Sigmoid colon (tissue), 7 donors: ENCODE measurements around the gene CA11. TPM values are rescaled to one million over a fixed set of nuclear protein-coding genes. Genes with fewer than 3 reads are reported as not detected.

Experiments
- DNase-seq: peaks from one replicate; pipeline ENCODE4 v3.0.0-alpha.2; 2019
- H3K27ac ChIP-seq, 4 donors: fragments of 200-600 bp; sonication (generic); one replicate each; pipeline ENCODE4 v1.5.1; 2016 to 2019; ENCODE audit warnings: mild to moderate bottlenecking in 1 of 4
- H3K27me3 ChIP-seq, 3 donors: fragments of 200-600 bp; sonication (generic); one replicate each; pipeline ENCODE4 v1.5.1; 2019; ENCODE audit warnings: mild to moderate bottlenecking in 1 of 3
- H3K36me3 ChIP-seq, 4 donors: fragments of 200-600 bp; sonication (generic); one replicate each; pipeline ENCODE4 v1.5.1; 2016 to 2019
- H3K4me1 ChIP-seq, 4 donors: fragments of 200-600 bp; sonication (generic); one replicate each; pipeline ENCODE4 v1.5.1; 2017 to 2019
- H3K4me3 ChIP-seq, 4 donors: fragments of 200-600 bp; sonication (generic); one replicate each; pipeline ENCODE4 v1.5.1; 2017 to 2019; ENCODE audit warnings: mild to moderate bottlenecking in 2 of 4, moderate library complexity in 1 of 4
- H3K9me3 ChIP-seq, 4 donors: fragments of 200-600 bp in 3 of 4; sonication (generic) in 3 of 4; one replicate each; pipeline versions ENCODE4 v1.5.1 to v1.6.1; 2013 to 2019
- CTCF ChIP-seq, 4 experiments: fragments of 450-650 bp in 3 of 4; fragments of 200-600 bp in 1 of 4; IDR thresholded peaks; one replicate each; pipeline ENCODE4 v1.5.1; 2016 to 2019; ENCODE audit warnings: antibody characterized with exemption in 4 of 4, mild to moderate bottlenecking in 3 of 4, moderate library complexity in 2 of 4
- EP300 ChIP-seq, 4 donors: sonication (generic); formaldehyde crosslinking; IDR thresholded peaks; one replicate each; pipeline ENCODE4 v1.6.1; 2017; ENCODE audit warnings: antibody characterized with exemption in 4 of 4
- POLR2A ChIP-seq, 2 donors: fragments of 450-650 bp; IDR thresholded peaks; one replicate each; pipeline ENCODE4 v1.6.1; 2016; ENCODE audit warnings: antibody characterized with exemption in 2 of 2, mild to moderate bottlenecking in 2 of 2, moderate library complexity in 2 of 2
- POLR2AphosphoS5 ChIP-seq, 4 donors: sonication (generic); formaldehyde crosslinking; IDR thresholded peaks; one replicate each; pipeline ENCODE4 v1.6.1; 2017; ENCODE audit warnings: antibody characterized with exemption in 4 of 4
- WGBS, 2 donors: extraction: QIAGEN DNeasy Blood & Tissue Kit; methylation state at CpG; one replicate each; pipeline ENCODE4 v1.1.7; 2013; 5-methylcytosine and 5-hydroxymethylcytosine counted together
- intact Hi-C: fragments of 100-400 bp; cut with DNase I; formaldehyde crosslinking; loops from one replicate; pipeline ENCODE4 v1.15.1; 2023
- polyA plus RNA-seq, 3 donors: library from polyadenylated mRNA; stranded (reverse); fragments of 200-250 nt; gene quantifications; one replicate each; pipeline ENCODE4 v1.2.3, GENCODE V29; 2013
- total RNA-seq, 4 donors: library from RNA; depleted of rRNA; stranded (reverse); fragments of >200 nt; gene quantifications; one replicate each; pipeline ENCODE4 v1.1.0, GENCODE V29; 2016
- donor health status: healthy with polysubstance abuse.
- donor health status: Bipolar disorder and iron deficiency.
- donor health status: healthy.

The CA11 gene
- total and polyA plus RNA-seq, 7 donors = 2.1 to 29.6 (median 13.2) TPM

DNA sequence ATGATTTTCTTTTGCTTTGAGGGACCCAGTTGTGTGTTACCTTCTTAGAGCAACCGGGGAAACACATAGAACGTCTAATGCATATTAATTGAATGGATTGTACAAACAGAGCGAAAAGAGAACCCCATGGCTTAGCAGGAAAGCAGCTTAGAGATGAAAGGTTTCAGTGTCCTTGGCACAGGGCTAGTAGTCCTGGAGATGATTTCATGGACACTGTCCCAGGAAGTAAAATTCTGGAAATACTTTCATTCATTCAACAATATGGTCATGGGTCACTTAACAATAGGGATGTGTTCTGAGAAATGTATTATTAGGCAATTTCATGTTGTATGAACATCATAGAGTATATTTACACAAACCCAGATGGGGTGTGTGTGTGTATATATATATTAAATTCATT, 40.1 kb upstream of the CA11 start:
- Histone ChIP-seq H3K4me3 (no peak overlapping the region), H3K9me3 (no peaks in the 10 kb centered on the region), H3K27ac (no peak overlapping the region), H3K27me3 (no peaks in the 10 kb centered on the region), H3K4me1 (peaks cover 0 to 11% (median 0%) of the 10 kb centered on the region in 4 donors), H3K36me3 (no peaks in the 10 kb centered on the region)
- no peak for DNase-seq
- WGBS, 2 donors = 76 to 90% methylated on average over 3 of the region's 3 CpGs
- intact Hi-C loops = no loop called here
- no peak for TF ChIP-seq POLR2AphosphoS5 (IDR thresholded peaks at IDR 0.05)
- TF ChIP-seq EP300 (IDR thresholded peaks at IDR 0.05) = no peak
- no peak for TF ChIP-seq POLR2A (IDR thresholded peaks at IDR 0.05)
- TF ChIP-seq CTCF (IDR thresholded peaks at IDR 0.05) = no peak

- Histone ChIP-seq H3K27ac (no peak overlapping the region), H3K27me3 (no peaks in the 10 kb centered on the region), H3K4me1 (peaks cover 0 to 11% (median 0%) of the 10 kb centered on the region in 4 donors), H3K9me3 (no peaks in the 10 kb centered on the region), H3K36me3 (no peaks in the 10 kb centered on the region), H3K4me3 (no peak overlapping the region)
- TF ChIP-seq POLR2AphosphoS5 (IDR thresholded peaks at IDR 0.05) = no peak
- no peak for TF ChIP-seq EP300 (IDR thresholded peaks at IDR 0.05)
- no peak for TF ChIP-seq CTCF (IDR thresholded peaks at IDR 0.05)
- no peak for TF ChIP-seq POLR2A (IDR thresholded peaks at IDR 0.05)
- no peak for DNase-seq
- WGBS, 2 donors = 60 to 73% methylated on average over 9 of the region's 9 CpGs
- intact Hi-C loops = no loop called here
Observed at GRCh38 chr19:48685583-48685982, 39.6 kb upstream of the CA11 start.

DNA sequence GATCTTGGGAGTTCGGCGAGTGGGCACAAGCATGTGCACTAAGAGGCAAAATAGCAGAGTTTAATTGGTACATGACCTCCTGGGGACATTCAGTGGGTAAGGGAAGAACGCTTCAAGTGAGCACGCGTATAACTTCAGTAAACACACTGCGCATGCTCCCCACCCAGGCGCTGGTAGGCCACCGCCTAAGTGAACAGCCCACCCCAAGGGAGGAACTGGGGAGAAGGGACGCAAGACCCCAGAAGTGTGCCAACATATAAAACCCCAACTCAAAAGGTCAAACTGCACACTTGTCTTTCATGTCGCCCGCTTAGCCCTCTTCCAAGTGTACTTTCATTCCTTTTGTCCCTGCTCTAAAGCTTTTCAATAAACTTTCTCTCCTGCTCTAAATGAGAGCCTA, 37.4 kb upstream of the CA11 start:
- 67 to 82% methylated on average over 11 of the region's 11 CpGs for WGBS, 2 donors
- peak overlapping the region in 2 of 4 donors; percentile 20 to 31 for H3K4me3 ChIP-seq
- H3K4me1 ChIP-seq = peaks cover 0 to 3% (median 0%) of the 10 kb centered on the region in 4 donors
- no peaks in the 10 kb centered on the region for H3K27me3 ChIP-seq
- no peaks in the 10 kb centered on the region for H3K36me3 ChIP-seq
- H3K9me3 ChIP-seq = no peaks in the 10 kb centered on the region
- intact Hi-C loops = no loop called here
- DNase-seq = no peak
- no peak for TF ChIP-seq POLR2A (IDR thresholded peaks at IDR 0.05)
- no peak for TF ChIP-seq CTCF (IDR thresholded peaks at IDR 0.05)
- TF ChIP-seq POLR2AphosphoS5 (IDR thresholded peaks at IDR 0.05) = no peak
- no peak for TF ChIP-seq EP300 (IDR thresholded peaks at IDR 0.05)
- H3K27ac ChIP-seq = no peak overlapping the region

DNA sequence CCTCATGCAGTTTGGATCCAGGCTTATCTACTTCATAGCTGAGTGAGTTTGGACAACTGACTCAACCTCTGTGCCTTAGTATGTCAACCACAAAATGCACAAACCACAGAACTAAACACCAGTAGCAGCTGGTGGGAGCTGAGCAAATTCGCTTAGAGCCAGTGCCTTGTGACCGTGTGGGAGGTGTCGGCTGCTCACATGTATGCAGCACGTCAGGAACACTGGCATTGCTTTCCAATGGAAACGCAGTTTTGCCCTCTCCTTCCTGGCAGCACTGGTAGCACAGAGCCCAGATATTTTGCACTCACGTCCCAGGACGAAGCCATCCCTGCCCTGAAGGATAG, 35.1 kb upstream of the CA11 start:
- intact Hi-C loops = no loop called here

More for the DNA sequence above, 35.1 kb upstream of the CA11 start:
- H3K27me3 ChIP-seq = no peaks in the 10 kb centered on the region
- no peaks in the 10 kb centered on the region for H3K9me3 ChIP-seq
- peaks cover 0 to 3% (median 0%) of the 10 kb centered on the region in 4 donors for H3K4me1 ChIP-seq
- 73 to 83% methylated on average over 7 of the region's 7 CpGs for WGBS, 2 donors
- DNase-seq = no peak
- TF ChIP-seq POLR2AphosphoS5 (IDR thresholded peaks at IDR 0.05) (no peak), CTCF (IDR thresholded peaks at IDR 0.05) (no peak), POLR2A (IDR thresholded peaks at IDR 0.05) (no peak), EP300 (IDR thresholded peaks at IDR 0.05) (no peak)
- H3K4me3 ChIP-seq = no peak overlapping the region
- H3K36me3 ChIP-seq = no peaks in the 10 kb centered on the region
- no peak overlapping the region for H3K27ac ChIP-seq
